Right cardiac atrium (tissue), 5 donors: Measurements from ENCODE around the gene THSD4. TPM values are rescaled to one million over a fixed set of nuclear protein-coding genes. Genes with fewer than 3 reads are reported as not detected.

Experiments used
- ATAC-seq, 2 donors: fragments of 200-7000 bp; cut with Tn5 transposase; one replicate each; pipeline versions ENCODE4 v1.8.0 to v1.9.1; 2020; ENCODE audit warnings: moderate library complexity in 2 of 2, mild to moderate bottlenecking in 1 of 2
- DNase-seq, 3 donors: peaks; one replicate each; pipeline ENCODE4 v3.0.0-alpha.2; 2020
- H3K27ac ChIP-seq: one replicate; pipeline ENCODE4 v1.5.1; 2013; ENCODE audit warnings: mild to moderate bottlenecking, low read length, control low read depth, moderate library complexity
- H3K27me3 ChIP-seq: one replicate; pipeline ENCODE4 v1.6.1; 2013; ENCODE audit not compliant: control insufficient read depth, insufficient read depth
- H3K4me1 ChIP-seq: one replicate; pipeline ENCODE4 v1.6.1; 2013; ENCODE audit warnings: low read length; ENCODE audit not compliant: control insufficient read depth, insufficient read depth
- H3K4me3 ChIP-seq: one replicate; pipeline ENCODE4 v1.5.1; 2013; ENCODE audit warnings: low read length, control low read depth
- H3K9me3 ChIP-seq: one replicate; pipeline ENCODE4 v1.6.1; 2013; ENCODE audit warnings: low read length; ENCODE audit not compliant: control insufficient read depth
- WGBS: extraction: QIAGEN DNeasy Blood & Tissue Kit; methylation state at CpG from one replicate; pipeline ENCODE4 v1.1.7; 2013; 5-methylcytosine and 5-hydroxymethylcytosine counted together
- intact Hi-C, 4 donors: fragments of 100-400 bp; cut with DNase I; formaldehyde crosslinking; loops; one replicate each; pipeline versions ENCODE4 v1.11.0 to v1.14.0; 2022 to 2023
- polyA plus RNA-seq: library from polyadenylated mRNA; stranded (reverse); fragments of 200-250 nt; gene quantifications from one replicate; pipeline ENCODE4 v1.2.3, GENCODE V29; 2013
- total RNA-seq, 4 donors: library from RNA; stranded (reverse); fragmentation: NEBNext Ultra II Directional; extraction: Animal tissue kit (Norgen Biotek cat#: 25700); gene quantifications; one replicate each; pipeline ENCODE4 v1.2.1, GENCODE V29; 2021
- donor health status: healthy with polysubstance abuse.
- donor health status: DM: no; HTN: yes; CAD: no.
- donor health status: DM: no; HTN: no; CAD: no.
- donor health status: DM: no; HTN: yes; CAD: no; lungs with severe emphysema.
- donor health status: DM: yes; HTN: yes; CAD: no.

The THSD4 gene
- total and polyA plus RNA-seq, 5 donors, result 40.5 to 93.8 (median 67.3) TPM

- DNase-seq, result no peak
- peaks cover 8% of the 10 kb centered on the region for H3K4me1 ChIP-seq
- H3K27ac ChIP-seq, result no peak overlapping the region
- H3K9me3 ChIP-seq, result no peaks in the 10 kb centered on the region
- H3K27me3 ChIP-seq, result no peaks in the 10 kb centered on the region
- intact Hi-C loops, result no loop called here
- no peak for ATAC-seq
- no peak overlapping the region for H3K4me3 ChIP-seq
- 84% methylated on average over 2 of the region's 2 CpGs for WGBS
Observed at GRCh38 chr15:71518661-71519060, 403.4 kb downstream of the THSD4 start.

- ATAC-seq, result no peak
- Histone ChIP-seq H3K27me3 (no peaks in the 10 kb centered on the region), H3K4me1 (peaks cover under 1% of the 10 kb centered on the region), H3K4me3 (no peak overlapping the region), H3K9me3 (no peaks in the 10 kb centered on the region), H3K27ac (no peak overlapping the region)
- 31% methylated on average over 10 of the region's 10 CpGs for WGBS
- no peak for DNase-seq
- intact Hi-C loops, result no loop called here
Observed at GRCh38 chr15:71526060-71526820, 411.0 kb downstream of the THSD4 start.

- ATAC-seq (no peak), DNase-seq (no peak)
- Histone ChIP-seq H3K4me1 (peaks cover 2% of the 10 kb centered on the region), H3K27me3 (no peaks in the 10 kb centered on the region), H3K9me3 (no peaks in the 10 kb centered on the region), H3K27ac (no peak overlapping the region), H3K4me3 (no peak overlapping the region)
- intact Hi-C loops, result no loop called here
- WGBS, result 92% methylated on average over 1 of the region's 1 CpG
Observed at GRCh38 chr15:71529361-71529760, 414.1 kb downstream of the THSD4 start.

- WGBS, result 52% methylated on average over 3 of the region's 3 CpGs
- ATAC-seq, result no peak
- H3K4me1 ChIP-seq, result peaks cover 2% of the 10 kb centered on the region
- intact Hi-C loops, result no loop called here
- H3K4me3 ChIP-seq, result no peak overlapping the region
- no peaks in the 10 kb centered on the region for H3K9me3 ChIP-seq
- H3K27me3 ChIP-seq, result no peaks in the 10 kb centered on the region
- DNase-seq, result no peak
- H3K27ac ChIP-seq, result no peak overlapping the region
Observed at GRCh38 chr15:71530116-71530515, 414.8 kb downstream of the THSD4 start.

- H3K27me3 ChIP-seq, result no peaks in the 10 kb centered on the region
- 67% methylated on average over 6 of the region's 6 CpGs for WGBS
- intact Hi-C loops, result no loop called here
Observed at GRCh38 chr15:71532994-71533393, 417.7 kb downstream of the THSD4 start.

GRCh38 chr15:71538181-71538580, 422.9 kb downstream of the THSD4 start:
- DNase-seq, result no peak
- Histone ChIP-seq H3K27me3 (no peaks in the 10 kb centered on the region), H3K4me1 (no peaks in the 10 kb centered on the region), H3K9me3 (no peaks in the 10 kb centered on the region), H3K27ac (no peak overlapping the region), H3K4me3 (no peak overlapping the region)
- no peak for ATAC-seq
- 92% methylated on average over 5 of the region's 5 CpGs for WGBS
- intact Hi-C loops, result no loop called here

More at GRCh38 chr15:71532994-71533393, 417.7 kb downstream of the THSD4 start:
- Histone ChIP-seq H3K9me3 (no peaks in the 10 kb centered on the region), H3K4me1 (peaks cover 2% of the 10 kb centered on the region), H3K27ac (no peak overlapping the region), H3K4me3 (no peak overlapping the region)
- DNase-seq (peak in 1 of 3 donors; percentile 28), ATAC-seq (no peak)

- intact Hi-C loops, result no loop called here
- no peak overlapping the region for H3K4me3 ChIP-seq
- H3K4me1 ChIP-seq, result no peaks in the 10 kb centered on the region
- ATAC-seq (no peak), DNase-seq (no peak)
- H3K27ac ChIP-seq, result no peak overlapping the region
- H3K27me3 ChIP-seq, result no peaks in the 10 kb centered on the region
- 63% methylated on average over 2 of the region's 2 CpGs for WGBS
- no peaks in the 10 kb centered on the region for H3K9me3 ChIP-seq
Observed at GRCh38 chr15:71541746-71542145, 426.5 kb downstream of the THSD4 start.

GRCh38 chr15:71542836-71543235, 427.6 kb downstream of the THSD4 start:
- ATAC-seq, result no peak
- Histone ChIP-seq H3K4me3 (no peak overlapping the region), H3K4me1 (no peaks in the 10 kb centered on the region), H3K27me3 (no peaks in the 10 kb centered on the region), H3K27ac (no peak overlapping the region), H3K9me3 (no peaks in the 10 kb centered on the region)
- no peak for DNase-seq
- intact Hi-C loops, result no loop called here

- ATAC-seq, result no peak
- WGBS, result 85% methylated on average over 3 of the region's 3 CpGs
- intact Hi-C loops, result no loop called here
- DNase-seq, result no peak
- no peak overlapping the region for H3K27ac ChIP-seq
- H3K9me3 ChIP-seq, result no peaks in the 10 kb centered on the region
- H3K4me3 ChIP-seq, result no peak overlapping the region
- no peaks in the 10 kb centered on the region for H3K4me1 ChIP-seq
- no peaks in the 10 kb centered on the region for H3K27me3 ChIP-seq
Observed at GRCh38 chr15:71543413-71543812, 428.1 kb downstream of the THSD4 start.

GRCh38 chr15:71545223-71545760, 430.0 kb downstream of the THSD4 start:
- Histone ChIP-seq H3K4me3 (no peak overlapping the region), H3K9me3 (no peaks in the 10 kb centered on the region), H3K27ac (no peak overlapping the region), H3K4me1 (no peaks in the 10 kb centered on the region), H3K27me3 (no peaks in the 10 kb centered on the region)
- DNase-seq (no peak), ATAC-seq (no peak)
- intact Hi-C loops, result no loop called here
- WGBS, result 56% methylated on average over 5 of the region's 5 CpGs

- DNase-seq, result no peak
- Histone ChIP-seq H3K27ac (no peak overlapping the region), H3K4me1 (no peaks in the 10 kb centered on the region), H3K4me3 (no peak overlapping the region), H3K9me3 (no peaks in the 10 kb centered on the region), H3K27me3 (no peaks in the 10 kb centered on the region)
- intact Hi-C loops, result no loop called here
- no peak for ATAC-seq
- WGBS, result 95% methylated on average over 1 of the region's 1 CpG
Observed at GRCh38 chr15:71545923-71546322, 430.7 kb downstream of the THSD4 start.
